Neuronal stem cell (in vitro differentiated cells): ENCODE data around the gene CDH13.

Experiments
- DNase-seq: peaks from one replicate; pipeline ENCODE4 v3.0.0-alpha.2; 2013; ENCODE audit warnings: low spot score
- H2AFZ ChIP-seq: one replicate; pipeline ENCODE4 v1.6.1; 2013; ENCODE audit warnings: mild to moderate bottlenecking, low read length, inconsistent platforms
- H2AK5ac ChIP-seq: 2 replicates; pipeline ENCODE4 v1.6.1; 2013; ENCODE audit warnings: low read depth, mild to moderate bottlenecking, inconsistent platforms, low read length, moderate library complexity, mixed read lengths
- H2BK120ac ChIP-seq: 2 replicates; pipeline ENCODE4 v1.6.1; 2013; ENCODE audit warnings: low read depth, mild to moderate bottlenecking, inconsistent platforms, low read length, moderate library complexity, mixed read lengths
- H2BK12ac ChIP-seq: one replicate; pipeline ENCODE4 v1.6.1; 2013; ENCODE audit warnings: low read length, inconsistent platforms
- H2BK15ac ChIP-seq: 2 replicates; pipeline ENCODE4 v1.6.1; 2013; ENCODE audit warnings: mild to moderate bottlenecking, low read length, inconsistent platforms, mixed read lengths
- H2BK5ac ChIP-seq: one replicate; pipeline ENCODE4 v1.6.1; 2013; ENCODE audit warnings: inconsistent platforms, mild to moderate bottlenecking, low read length, moderate library complexity
- H3K14ac ChIP-seq: one replicate; pipeline ENCODE4 v1.6.1; 2013; ENCODE audit warnings: low read length, inconsistent platforms
- H3K18ac ChIP-seq: 2 replicates; pipeline ENCODE4 v1.6.1; 2013; ENCODE audit warnings: low read length, inconsistent platforms
- H3K23ac ChIP-seq: 2 replicates; pipeline ENCODE4 v1.6.1; 2013; ENCODE audit warnings: low read depth, mild to moderate bottlenecking, mixed read lengths, low read length, inconsistent platforms; ENCODE audit not compliant: poor library complexity
- H3K27ac ChIP-seq: replicated peaks from 3 replicates; pipeline ENCODE4 v1.5.1; 2013; ENCODE audit warnings: low read length, inconsistent platforms
- H3K27me3 ChIP-seq, 3 experiments: 2 replicates each; pipeline ENCODE4 v1.6.1; 2013; ENCODE audit warnings: low read length in 3 of 3, mild to moderate bottlenecking in 2 of 3, inconsistent platforms in 1 of 3, low read depth in 1 of 3, mixed read lengths in 1 of 3, moderate library complexity in 1 of 3; ENCODE audit not compliant: control insufficient read depth in 3 of 3, insufficient read depth in 3 of 3
- H3K36me3 ChIP-seq, 2 donors: replicated peaks in 1 of 2; 2 replicates each; pipeline ENCODE4 v1.6.1; 2013; ENCODE audit warnings: low read length in 2 of 2; ENCODE audit not compliant: control insufficient read depth in 2 of 2, insufficient read depth in 2 of 2
- H3K4ac ChIP-seq: 2 replicates; pipeline ENCODE4 v1.6.1; 2013; ENCODE audit warnings: inconsistent platforms, mild to moderate bottlenecking, low read length, moderate library complexity
- H3K4me1 ChIP-seq, 2 donors: 1 replicate in 1 of 2; 2 replicates in 1 of 2; pipeline ENCODE4 v1.6.1; 2013; ENCODE audit warnings: low read length in 2 of 2, low read depth in 1 of 2; ENCODE audit not compliant: control insufficient read depth in 2 of 2, insufficient read depth in 1 of 2
- H3K4me2 ChIP-seq: one replicate; pipeline ENCODE4 v1.6.1; 2013; ENCODE audit warnings: mild to moderate bottlenecking, low read length, inconsistent platforms; ENCODE audit not compliant: insufficient read depth, poor library complexity, severe bottlenecking
- H3K4me3 ChIP-seq, 2 donors: 2 replicates each; pipeline ENCODE4 v1.5.1; 2013; ENCODE audit warnings: low read length in 2 of 2, mild to moderate bottlenecking in 2 of 2, inconsistent platforms in 1 of 2, moderate library complexity in 1 of 2
- H3K79me1 ChIP-seq: one replicate; pipeline ENCODE4 v1.6.1; 2013; ENCODE audit warnings: low read depth, mild to moderate bottlenecking, inconsistent platforms, low read length, moderate library complexity
- H3K9ac ChIP-seq: one replicate; pipeline ENCODE4 v1.6.1; 2013; ENCODE audit warnings: mild to moderate bottlenecking, low read depth, low read length, inconsistent platforms; ENCODE audit not compliant: poor library complexity
- H3K9me3 ChIP-seq, 2 donors: replicated peaks in 1 of 2; 2 replicates each; pipeline versions ENCODE3 to v1.6.1; 2013; ENCODE audit warnings: low read length in 2 of 2, mild to moderate bottlenecking in 2 of 2, inconsistent platforms in 1 of 2, low read depth in 1 of 2, mixed read lengths in 1 of 2, moderate library complexity in 1 of 2; ENCODE audit not compliant: control insufficient read depth in 2 of 2, insufficient read depth in 1 of 2
- H4K8ac ChIP-seq: one replicate; pipeline ENCODE4 v1.6.1; 2013; ENCODE audit warnings: low read depth, mild to moderate bottlenecking, inconsistent platforms, low read length, moderate library complexity
- H4K91ac ChIP-seq: one replicate; pipeline ENCODE4 v1.6.1; 2013; ENCODE audit warnings: low read length, low read depth, mild to moderate bottlenecking, inconsistent platforms; ENCODE audit not compliant: poor library complexity
- WGBS, 2 donors: extraction: QIAGEN DNeasy Blood & Tissue Kit; methylation state at CpG; one replicate each; pipeline ENCODE4 v1.1.7; 2013; ENCODE audit warnings: missing lambda C conversion rate in 2 of 2, mixed read lengths in 1 of 2; ENCODE audit not compliant: insufficient read length in 2 of 2, insufficient replicate concordance in 1 of 2; ENCODE audit errors: extremely low coverage in 2 of 2; 5-methylcytosine and 5-hydroxymethylcytosine counted together

The CDH13 gene

GRCh38 chr16:82852388-82853008, 225.7 kb downstream of the CDH13 start:
- Histone ChIP-seq H2BK120ac (no peak overlapping the region), H3K23ac (no peak overlapping the region), H2BK5ac (no peak overlapping the region), H3K9ac (no peak overlapping the region), H3K4me1 (no peaks in the 10 kb centered on the region), H3K4me3 (no peak overlapping the region), H2AFZ (no peak overlapping the region), H2BK12ac (no peak overlapping the region), H3K79me1 (no peaks in the 10 kb centered on the region), H3K36me3 (no peaks in the 10 kb centered on the region), H4K8ac (no peak overlapping the region), H3K4me2 (no peak overlapping the region), H3K27me3 (no peaks in the 10 kb centered on the region), H3K27ac (no peak overlapping the region), H3K4ac (no peak overlapping the region), H3K18ac (no peak overlapping the region), H3K14ac (no peak overlapping the region), H3K9me3 (no peaks in the 10 kb centered on the region), H4K91ac (no peak overlapping the region), H2AK5ac (no peak overlapping the region), H2BK15ac (no peak overlapping the region)
- no CpG with 5 or more reads among the region's 3 CpGs for WGBS, 2 donors
- DNase-seq: no peak

GRCh38 chr16:82855471-82855870, 228.7 kb downstream of the CDH13 start:
- Histone ChIP-seq H3K4me3 (no peak overlapping the region), H3K4ac (no peak overlapping the region)

GRCh38 chr16:82857693-82858365, 231.1 kb downstream of the CDH13 start:
- WGBS, 2 donors: no CpG with 5 or more reads among the region's 6 CpGs
- H2AK5ac ChIP-seq: no peak overlapping the region
- H3K27ac ChIP-seq: no peak overlapping the region
- no peak overlapping the region for H3K4me3 ChIP-seq
- no peak overlapping the region for H2BK5ac ChIP-seq
- no peak overlapping the region for H3K18ac ChIP-seq
- no peak overlapping the region for H2AFZ ChIP-seq
- no peak overlapping the region for H4K91ac ChIP-seq
- H2BK120ac ChIP-seq: no peak overlapping the region
- no peak overlapping the region for H3K9ac ChIP-seq
- H3K9me3 ChIP-seq: no peaks in the 10 kb centered on the region
- H3K4me2 ChIP-seq: no peak overlapping the region
- no peaks in the 10 kb centered on the region for H3K36me3 ChIP-seq
- no peaks in the 10 kb centered on the region for H3K27me3 ChIP-seq
- no peak overlapping the region for H3K23ac ChIP-seq
- H3K14ac ChIP-seq: no peak overlapping the region
- H3K4ac ChIP-seq: no peak overlapping the region
- H3K79me1 ChIP-seq: no peaks in the 10 kb centered on the region
- no peak for DNase-seq
- no peaks in the 10 kb centered on the region for H3K4me1 ChIP-seq
- no peak overlapping the region for H2BK15ac ChIP-seq
- no peak overlapping the region for H4K8ac ChIP-seq
- no peak overlapping the region for H2BK12ac ChIP-seq

More at GRCh38 chr16:82855471-82855870, 228.7 kb downstream of the CDH13 start:
- Histone ChIP-seq H3K27me3 (no peaks in the 10 kb centered on the region), H3K4me1 (no peaks in the 10 kb centered on the region), H2BK5ac (no peak overlapping the region), H3K23ac (no peak overlapping the region), H4K8ac (no peak overlapping the region), H3K9ac (no peak overlapping the region), H3K18ac (no peak overlapping the region), H2BK120ac (no peak overlapping the region), H3K27ac (no peak overlapping the region), H2AFZ (no peak overlapping the region), H3K36me3 (no peaks in the 10 kb centered on the region), H3K14ac (no peak overlapping the region), H2AK5ac (no peak overlapping the region), H2BK15ac (no peak overlapping the region), H3K79me1 (no peaks in the 10 kb centered on the region), H4K91ac (no peak overlapping the region), H3K9me3 (no peaks in the 10 kb centered on the region), H3K4me2 (no peak overlapping the region), H2BK12ac (no peak overlapping the region)
- no CpG with 5 or more reads among the region's 5 CpGs for WGBS, 2 donors
- no peak for DNase-seq

- H3K79me1 ChIP-seq: no peaks in the 10 kb centered on the region
- no peak overlapping the region for H4K91ac ChIP-seq
- no peak overlapping the region for H2BK15ac ChIP-seq
- no CpG with 5 or more reads among the region's 6 CpGs for WGBS, 2 donors
- H3K4me3 ChIP-seq: no peak overlapping the region
- H3K4me1 ChIP-seq: no peaks in the 10 kb centered on the region
- H3K27ac ChIP-seq: no peak overlapping the region
- no peak overlapping the region for H3K14ac ChIP-seq
- H3K9me3 ChIP-seq: no peaks in the 10 kb centered on the region
- H4K8ac ChIP-seq: no peak overlapping the region
- no peak overlapping the region for H3K4ac ChIP-seq
- H3K9ac ChIP-seq: no peak overlapping the region
- H2AFZ ChIP-seq: no peak overlapping the region
- H3K4me2 ChIP-seq: no peak overlapping the region
- no peak overlapping the region for H2BK5ac ChIP-seq
- DNase-seq: no peak
- no peaks in the 10 kb centered on the region for H3K27me3 ChIP-seq
- no peaks in the 10 kb centered on the region for H3K36me3 ChIP-seq
- no peak overlapping the region for H2BK120ac ChIP-seq
- no peak overlapping the region for H3K18ac ChIP-seq
- H3K23ac ChIP-seq: no peak overlapping the region
- H2AK5ac ChIP-seq: no peak overlapping the region
- no peak overlapping the region for H2BK12ac ChIP-seq
Measured at GRCh38 chr16:82859662-82860061, 232.9 kb downstream of the CDH13 start.
